Lower leg skin (tissue), 4 donors: ENCODE measurements around the gene TAF3. TPM values are rescaled to one million over a fixed set of nuclear protein-coding genes. Genes with fewer than 3 reads are reported as not detected.
A peak's percentile ranks its signal among the peaks of the same experiment; 100 is the strongest.

ENCODE experiments used
- DNase-seq, 2 donors: peaks; one replicate each; pipeline ENCODE4 v3.0.0-alpha.2; 2019; ENCODE audit warnings: low spot score in 2 of 2
- H3K4me3 ChIP-seq: fragments of 200-600 bp; sonication (generic); 2 replicates; pipeline ENCODE4 v1.5.1; 2017; ENCODE audit warnings: mild to moderate bottlenecking, low read depth; ENCODE audit not compliant: poor library complexity, severe bottlenecking
- POLR2A ChIP-seq, 2 donors: fragments of 450-650 bp; IDR thresholded peaks; one replicate each; pipeline ENCODE4 v1.6.1; 2016 to 2017; ENCODE audit warnings: antibody characterized with exemption in 2 of 2, mild to moderate bottlenecking in 1 of 2, moderate library complexity in 1 of 2
- whole genome bisulfite sequencing, 2 donors: methylation state at CpG; one replicate each; pipeline ENCODE4 v1.1.5; 2018; 5-methylcytosine and 5-hydroxymethylcytosine counted together
- intact Hi-C: fragments of 100-400 bp; cut with DNase I; formaldehyde crosslinking; loops from one replicate; pipeline ENCODE4 v1.15.0; 2023; ENCODE audit warnings: low total_unique reads
- total RNA-seq, 4 donors: library from RNA; depleted of rRNA; stranded (reverse); fragments of >200 nt; gene quantifications; one replicate each; pipeline ENCODE4 v1.1.0, GENCODE V29; 2016
- TF ChIP-seq, protein P1 (sequence below), 3 donors: fragments of 450-650 bp; IDR thresholded peaks; one replicate each; pipeline ENCODE4 v1.5.1; 2016; ENCODE audit warnings: antibody characterized with exemption in 3 of 3, mild to moderate bottlenecking in 3 of 3, moderate library complexity in 2 of 3

Gene TAF3
- total RNA-seq, 4 donors from 2014 or later: 5.0 to 8.3 (median 7.7) TPM

DNA sequence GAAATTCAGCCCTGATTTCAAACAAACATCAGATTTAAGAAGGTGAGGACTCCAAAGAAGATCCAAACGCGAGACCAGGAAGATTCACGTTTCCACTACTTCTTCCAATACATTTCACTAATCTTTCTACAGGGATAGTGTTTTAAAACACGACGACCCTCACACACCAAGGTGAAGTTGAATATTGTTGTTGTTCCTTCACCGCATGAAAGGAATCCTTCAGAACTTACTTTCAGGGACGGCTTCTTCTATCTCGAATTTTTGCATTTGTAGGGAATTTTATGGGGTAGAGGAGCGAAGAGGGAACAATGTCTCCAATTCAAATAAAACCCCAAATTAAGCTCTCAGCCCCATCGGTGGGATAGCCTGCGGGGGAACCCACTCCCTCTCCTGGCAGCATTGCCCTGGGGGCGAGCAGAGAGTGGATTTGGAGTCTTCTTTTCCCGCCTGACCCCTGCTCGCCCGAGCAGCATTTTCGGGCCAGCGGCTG is 234.7 kb downstream of the TAF3 start:
- H3K4me3 ChIP-seq: no peak overlapping the region
- intact Hi-C loops: loop anchor here (10.0 kb wide), 1 partner anchor 822 kb away; no protein-coding TSS in a partner anchor
- DNase-seq: no peak
- TF ChIP-seq POLR2A (IDR thresholded peaks at IDR 0.05): no peak
- TF ChIP-seq, protein P1, sequence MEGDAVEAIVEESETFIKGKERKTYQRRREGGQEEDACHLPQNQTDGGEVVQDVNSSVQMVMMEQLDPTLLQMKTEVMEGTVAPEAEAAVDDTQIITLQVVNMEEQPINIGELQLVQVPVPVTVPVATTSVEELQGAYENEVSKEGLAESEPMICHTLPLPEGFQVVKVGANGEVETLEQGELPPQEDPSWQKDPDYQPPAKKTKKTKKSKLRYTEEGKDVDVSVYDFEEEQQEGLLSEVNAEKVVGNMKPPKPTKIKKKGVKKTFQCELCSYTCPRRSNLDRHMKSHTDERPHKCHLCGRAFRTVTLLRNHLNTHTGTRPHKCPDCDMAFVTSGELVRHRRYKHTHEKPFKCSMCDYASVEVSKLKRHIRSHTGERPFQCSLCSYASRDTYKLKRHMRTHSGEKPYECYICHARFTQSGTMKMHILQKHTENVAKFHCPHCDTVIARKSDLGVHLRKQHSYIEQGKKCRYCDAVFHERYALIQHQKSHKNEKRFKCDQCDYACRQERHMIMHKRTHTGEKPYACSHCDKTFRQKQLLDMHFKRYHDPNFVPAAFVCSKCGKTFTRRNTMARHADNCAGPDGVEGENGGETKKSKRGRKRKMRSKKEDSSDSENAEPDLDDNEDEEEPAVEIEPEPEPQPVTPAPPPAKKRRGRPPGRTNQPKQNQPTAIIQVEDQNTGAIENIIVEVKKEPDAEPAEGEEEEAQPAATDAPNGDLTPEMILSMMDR (IDR thresholded peaks at IDR 0.05): no peak
- 20% methylated on average over 15 to 16 of the region's 17 CpGs for WGBS, 2 donors

DNA sequence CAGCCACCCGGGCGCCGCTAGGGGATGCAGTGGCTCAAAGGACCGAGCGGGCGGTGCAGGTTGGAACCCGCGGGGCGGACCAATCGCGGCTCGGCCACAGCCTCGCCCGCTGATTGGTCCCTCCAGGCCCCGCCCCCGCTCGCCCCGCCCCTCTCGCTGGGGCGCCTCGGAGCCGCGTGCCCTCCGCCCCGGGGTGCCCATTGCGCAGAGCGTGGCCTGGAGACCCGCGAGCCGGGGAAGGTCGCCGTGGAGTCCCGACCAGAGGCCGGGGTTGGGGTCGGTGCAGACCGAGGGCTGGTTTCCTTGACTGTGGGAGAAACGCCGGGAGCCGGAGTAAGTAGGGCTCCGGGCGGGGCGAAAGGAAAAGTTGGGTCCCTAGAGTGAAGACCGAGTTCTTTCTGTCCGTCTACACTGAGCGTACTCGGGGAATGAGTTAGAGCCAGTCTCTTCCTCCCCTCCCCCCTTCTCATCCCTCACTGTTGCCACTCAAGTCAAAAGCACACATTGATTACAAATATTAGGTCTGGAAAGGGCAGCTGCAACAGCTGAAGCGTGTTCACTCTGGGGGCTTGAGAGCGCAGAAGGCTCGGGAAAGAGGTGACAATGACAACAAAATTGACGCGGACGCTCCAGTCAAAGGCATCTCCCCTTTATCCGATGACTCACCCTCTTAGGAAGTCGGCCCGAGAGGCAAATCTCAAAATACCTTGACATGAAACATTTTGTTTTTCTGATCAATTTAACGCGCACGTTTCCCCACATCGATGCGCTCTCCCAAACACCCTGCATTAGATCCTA is 235.3 kb downstream of the TAF3 start:
- DNase-seq: peak; percentile 70 to 94
- intact Hi-C loops: loop anchor here (10.0 kb wide), 1 partner anchor 821 kb away; no protein-coding TSS in a partner anchor
- TF ChIP-seq, protein P1 (IDR thresholded peaks at IDR 0.05): peak in 1 of 3 donors; percentile 31
- TF ChIP-seq POLR2A (IDR thresholded peaks at IDR 0.05): no peak
- 1 to 2% methylated on average over 27 to 42 of the region's 60 CpGs for WGBS, 2 donors
- peak overlapping the region; percentile 24 for H3K4me3 ChIP-seq

DNA sequence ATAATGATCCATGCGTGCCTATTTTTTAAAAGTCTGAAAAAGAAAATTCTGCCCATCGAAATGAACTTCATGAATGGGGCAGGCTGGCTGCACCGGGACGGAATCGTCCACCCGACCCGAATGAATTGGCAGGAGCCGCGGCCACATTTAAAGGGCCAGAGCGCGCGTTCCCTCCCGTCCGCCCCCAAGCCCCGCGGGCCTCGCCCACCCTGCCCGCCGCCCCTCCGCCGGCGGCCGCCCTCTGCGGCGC is 235.9 kb downstream of the TAF3 start:
- WGBS, 2 donors: 0 to 1% methylated on average over 6 to 14 of the region's 25 CpGs
- TF ChIP-seq, protein P1 (IDR thresholded peaks at IDR 0.05): no peak
- no peak for TF ChIP-seq POLR2A (IDR thresholded peaks at IDR 0.05)
- peak in 1 of 2 donors; percentile 85 for DNase-seq
- intact Hi-C loops: loop anchor here (10.0 kb wide), 1 partner anchor 821 kb away; no protein-coding TSS in a partner anchor
- H3K4me3 ChIP-seq: peak overlapping the region; percentile 24

DNA sequence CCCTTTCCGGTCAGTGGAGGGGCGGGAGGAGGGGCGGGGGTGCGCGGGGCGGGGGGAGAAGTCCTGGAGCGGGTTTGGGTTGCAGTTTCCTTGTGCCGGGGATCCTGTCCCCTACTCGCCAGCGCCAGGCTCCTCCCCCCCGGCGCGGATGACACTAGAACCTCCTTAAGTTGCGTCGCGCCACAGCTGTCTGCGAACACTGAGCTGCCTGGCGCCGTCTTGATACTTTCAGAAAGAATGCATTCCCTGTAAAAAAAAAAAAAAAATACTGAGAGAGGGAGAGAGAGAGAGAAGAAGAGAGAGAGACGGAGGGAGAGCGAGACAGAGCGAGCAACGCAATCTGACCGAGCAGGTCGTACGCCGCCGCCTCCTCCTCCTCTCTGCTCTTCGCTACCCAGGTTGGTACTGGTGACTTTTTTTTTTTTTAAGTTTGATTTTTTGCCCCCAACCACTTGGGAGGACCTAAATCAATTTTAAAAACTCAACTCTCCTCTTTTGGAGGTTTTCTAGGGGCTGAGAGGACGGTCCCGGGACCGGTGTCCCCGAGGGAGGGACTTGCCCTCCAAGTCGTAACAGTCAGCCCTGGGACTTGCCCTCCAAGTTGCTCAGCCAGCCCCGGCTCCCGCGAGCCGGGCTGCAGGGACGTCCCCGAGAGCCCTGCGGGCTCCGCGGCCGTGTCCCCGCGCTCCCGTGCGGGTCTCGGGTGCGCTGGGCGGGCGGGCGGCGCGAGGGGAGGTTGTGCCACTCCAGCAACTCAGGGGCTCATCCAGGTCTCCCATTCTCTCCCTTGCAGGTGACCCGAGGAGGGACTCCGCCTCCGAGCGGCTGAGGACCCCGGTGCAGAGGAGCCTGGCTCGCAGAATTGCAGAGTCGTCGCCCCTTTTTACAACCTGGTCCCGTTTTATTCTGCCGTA is 236.4 kb downstream of the TAF3 start, which contains the start of gene GATA3:
GATA3 (plus strand) TSS at position 195 of the 914 bp plus-strand sequence. CDS start 968 bp downstream, outside the sequence.
- no peak for TF ChIP-seq POLR2A (IDR thresholded peaks at IDR 0.05)
- TF ChIP-seq, protein P1 (IDR thresholded peaks at IDR 0.05): no peak
- H3K4me3 ChIP-seq: peak within 1 kb of the TSS; percentile 24
- peak; percentile 66 to 89 for DNase-seq
- intact Hi-C loops: loop anchor here (5.0 to 10.0 kb wide), 2 partner anchors 538 to 820 kb away; no protein-coding TSS in a partner anchor
- 2 to 3% methylated on average over 57 to 58 of the region's 65 CpGs for WGBS, 2 donors

DNA sequence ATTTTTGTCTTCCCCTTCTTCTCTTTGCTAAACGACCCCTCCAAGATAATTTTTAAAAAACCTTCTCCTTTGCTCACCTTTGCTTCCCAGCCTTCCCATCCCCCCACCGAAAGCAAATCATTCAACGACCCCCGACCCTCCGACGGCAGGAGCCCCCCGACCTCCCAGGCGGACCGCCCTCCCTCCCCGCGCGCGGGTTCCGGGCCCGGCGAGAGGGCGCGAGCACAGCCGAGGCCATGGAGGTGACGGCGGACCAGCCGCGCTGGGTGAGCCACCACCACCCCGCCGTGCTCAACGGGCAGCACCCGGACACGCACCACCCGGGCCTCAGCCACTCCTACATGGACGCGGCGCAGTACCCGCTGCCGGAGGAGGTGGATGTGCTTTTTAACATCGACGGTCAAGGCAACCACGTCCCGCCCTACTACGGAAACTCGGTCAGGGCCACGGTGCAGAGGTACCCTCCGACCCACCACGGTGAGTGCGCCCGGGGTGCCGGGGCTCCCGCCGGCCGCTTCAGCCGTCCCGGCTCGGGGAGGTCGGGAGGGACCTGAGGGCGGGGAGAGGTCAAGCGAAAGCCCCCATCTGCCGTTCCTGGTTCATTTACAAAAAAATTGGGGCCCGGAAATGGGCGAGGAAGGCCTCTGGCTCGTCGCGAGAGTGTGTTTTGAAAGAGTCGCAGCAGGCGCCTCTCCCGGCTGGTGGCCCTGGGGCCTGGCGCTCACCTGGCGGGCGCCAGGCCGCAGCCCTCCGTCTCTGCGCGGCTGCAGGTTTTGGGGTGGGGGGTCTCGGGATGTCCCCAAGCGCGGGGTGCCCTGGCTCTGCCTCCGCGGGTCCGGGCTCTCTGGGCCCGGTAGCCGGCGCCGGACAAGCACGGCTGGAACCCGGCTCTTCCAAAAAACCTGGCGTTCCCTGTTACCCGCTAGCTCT is 237.4 kb downstream of the TAF3 start:
- 6 to 14% methylated on average over 73 to 78 of the region's 85 CpGs for WGBS, 2 donors
- H3K4me3 ChIP-seq: peak overlapping the region; percentile 18
- intact Hi-C loops: loop anchor here (5.0 to 10.0 kb wide), 2 partner anchors 537 to 819 kb away; no protein-coding TSS in a partner anchor
- TF ChIP-seq, protein P1 (IDR thresholded peaks at IDR 0.05): no peak
- no peak for TF ChIP-seq POLR2A (IDR thresholded peaks at IDR 0.05)
- peak in 1 of 2 donors; percentile 84 for DNase-seq
